Sciatic nerve (tissue), 2 donors: Measurements from ENCODE around the gene UST. TPM values are rescaled to one million over a fixed set of nuclear protein-coding genes. Genes with fewer than 3 reads are reported as not detected.
A peak's percentile ranks its signal among the peaks of the same experiment; 100 is the strongest.
"Not testable (repeated sequence)": the region's sequence is repeated elsewhere in the genome, so short reads cannot be mapped to it uniquely, and the experiment has no call there.

ENCODE experiments used
- ATAC-seq: fragments of 200-7000 bp; cut with Tn5 transposase; one replicate; pipeline ENCODE4 v1.9.1; 2020; ENCODE audit warnings: mild to moderate bottlenecking, moderate library complexity
- DNase-seq: peaks from one replicate; pipeline ENCODE4 v3.0.0-alpha.2; 2020; ENCODE audit warnings: low spot score
- intact Hi-C: fragments of 100-400 bp; cut with DNase I; formaldehyde crosslinking; loops from one replicate; pipeline ENCODE4 v1.14.2; 2022
- total RNA-seq: library from RNA; stranded (reverse); fragmentation: NEBNext Ultra II Directional; extraction: Animal tissue kit (Norgen Biotek cat#: 25700); gene quantifications from one replicate; pipeline ENCODE4 v1.2.1, GENCODE V29; 2021
- donor health status: DM: no; HTN: no; CAD: no.
- donor health status: DM: no; HTN: no; CAD: no.

Gene UST
- total RNA-seq, 1 donor from 2014 or later, result 33.1 TPM

DNA sequence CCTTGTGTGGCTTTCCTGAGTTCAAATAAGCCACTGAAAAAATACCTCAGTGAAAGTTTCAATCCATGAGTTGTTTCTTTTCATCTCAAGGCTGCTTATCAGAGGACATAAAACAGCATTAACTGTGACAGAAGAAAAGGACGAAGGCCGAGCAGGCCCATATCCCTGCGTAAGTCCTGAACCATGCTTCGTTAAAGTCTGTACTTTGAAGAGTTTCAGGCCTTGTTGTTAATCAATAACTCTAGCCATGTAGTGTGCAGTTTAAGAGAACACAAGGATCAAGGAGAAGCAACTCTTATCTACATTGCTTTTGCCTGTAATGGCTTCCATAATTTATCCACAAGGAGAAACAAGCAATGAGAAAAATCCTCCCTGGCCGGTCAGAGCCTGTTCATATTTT is 165.4 kb downstream of the UST start:
- intact Hi-C loops, result no loop called here
- no peak for DNase-seq
- ATAC-seq, result no peak

- DNase-seq (no peak), ATAC-seq (no peak)
- intact Hi-C loops, result no loop called here
These were observed 169.0 kb downstream of the UST start for GRCh38 chr6:148915810-148916209.

DNA sequence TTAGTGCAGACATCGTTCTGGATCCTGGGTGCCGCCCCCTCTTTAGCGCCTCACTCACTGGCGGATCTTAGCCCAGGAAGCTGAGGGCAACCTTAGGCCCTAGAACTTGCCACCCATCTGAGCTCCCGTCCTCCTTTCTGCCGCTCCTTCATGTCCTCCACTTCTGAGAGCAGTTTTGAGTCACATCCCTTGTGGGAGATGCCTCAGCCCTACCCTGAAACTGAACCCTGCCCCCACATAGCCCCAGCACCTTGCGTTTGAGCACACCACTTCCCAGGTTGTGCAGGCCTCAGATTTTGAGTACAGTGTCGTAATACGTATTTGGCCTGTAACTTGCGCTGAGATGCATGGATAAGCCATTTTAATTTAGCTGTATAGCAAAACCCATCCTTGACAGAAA is 169.7 kb downstream of the UST start:
- ATAC-seq, intact Hi-C loops, DNase-seq: not testable (repeated sequence)

- no peak for ATAC-seq
- intact Hi-C loops, result no loop called here
- no peak for DNase-seq
These were observed 177.6 kb downstream of the UST start for GRCh38 chr6:148924226-148925012.

DNA sequence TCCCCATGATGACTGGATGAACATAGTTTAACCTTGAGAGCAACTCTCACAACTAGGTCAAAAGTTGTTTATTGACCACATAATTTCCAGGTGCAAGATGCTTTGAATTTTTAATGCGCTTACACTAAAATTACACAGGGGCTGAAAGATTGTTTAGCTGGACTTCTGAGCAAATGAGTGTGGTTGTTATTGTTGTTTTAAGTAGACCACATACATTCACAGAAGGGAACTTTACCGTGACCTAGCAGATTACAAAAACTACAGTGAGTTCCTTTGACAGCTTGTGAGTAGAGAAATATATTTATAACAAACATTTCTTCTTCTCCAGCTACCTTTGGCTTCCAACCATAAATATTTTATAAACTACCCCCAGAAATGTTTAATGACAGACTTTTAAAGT is 178.9 kb downstream of the UST start:
- DNase-seq (no peak), ATAC-seq (no peak)
- intact Hi-C loops, result no loop called here

DNA sequence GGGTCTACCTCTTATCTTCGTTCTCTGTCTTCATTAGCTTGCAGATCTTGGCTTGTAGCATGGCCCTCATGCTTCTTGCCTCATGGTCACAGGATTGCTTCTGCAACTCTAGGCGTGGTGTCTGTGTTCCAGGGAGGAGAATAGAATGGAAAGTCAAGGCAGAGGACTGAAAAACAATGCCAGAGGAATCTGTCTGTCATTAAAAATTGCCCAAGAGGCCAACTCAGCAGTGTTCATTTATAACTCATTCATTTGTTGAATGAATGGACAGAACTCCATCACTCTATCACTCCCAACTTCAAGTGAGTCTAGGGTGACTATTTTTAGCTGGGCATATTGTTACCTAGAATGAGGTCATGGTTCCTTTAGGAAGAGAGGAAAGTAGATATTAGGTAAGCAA is 179.6 kb downstream of the UST start:
- intact Hi-C loops, result no loop called here
- no peak for DNase-seq
- no peak for ATAC-seq

- ATAC-seq (no peak), DNase-seq (no peak)
These were observed 180.8 kb downstream of the UST start for GRCh38 chr6:148927586-148927985.

DNA sequence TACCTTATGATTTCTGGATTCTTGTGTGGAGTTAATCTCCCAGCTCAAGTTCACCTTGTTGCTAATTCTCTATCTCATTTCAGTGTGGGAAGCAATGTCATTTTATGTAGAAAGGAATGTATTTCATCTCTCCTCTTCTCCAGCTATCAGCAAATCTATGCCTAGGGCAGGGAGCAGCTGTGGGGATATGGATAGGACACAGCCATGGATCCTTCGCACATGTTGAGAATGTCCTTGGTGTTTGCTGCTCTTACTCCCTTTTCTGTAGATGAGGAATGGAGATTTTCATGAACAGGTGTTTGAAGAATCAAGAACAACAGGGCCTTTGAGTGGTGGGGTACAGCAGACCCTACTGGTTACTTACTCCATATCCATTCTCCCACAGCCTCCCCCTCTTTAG is 182.0 kb downstream of the UST start:
- ATAC-seq (no peak), DNase-seq (no peak)
- intact Hi-C loops, result no loop called here

More at GRCh38 chr6:148927586-148927985, 180.8 kb downstream of the UST start:
- intact Hi-C loops, result no loop called here

DNA sequence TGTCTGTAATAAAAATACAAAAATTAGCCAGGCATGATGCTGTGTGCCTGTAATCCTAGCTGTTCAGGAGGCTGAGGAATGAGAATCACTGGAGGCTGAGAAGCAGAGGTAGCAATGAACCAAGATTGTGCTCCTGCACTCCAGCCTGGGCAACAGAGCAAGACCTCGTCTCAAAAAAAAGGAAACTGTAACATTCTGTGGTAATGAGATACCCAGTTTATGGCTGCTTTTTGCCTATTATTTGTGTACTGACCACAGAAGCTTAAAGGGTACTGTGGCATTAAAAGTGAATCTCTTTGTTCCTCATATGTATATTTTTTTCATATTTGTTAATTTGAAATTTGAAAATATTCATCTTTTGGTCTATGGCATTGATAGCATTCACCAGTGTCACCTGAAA is 185.4 kb downstream of the UST start:
- intact Hi-C loops, result no loop called here
- no peak for DNase-seq
- no peak for ATAC-seq

DNA sequence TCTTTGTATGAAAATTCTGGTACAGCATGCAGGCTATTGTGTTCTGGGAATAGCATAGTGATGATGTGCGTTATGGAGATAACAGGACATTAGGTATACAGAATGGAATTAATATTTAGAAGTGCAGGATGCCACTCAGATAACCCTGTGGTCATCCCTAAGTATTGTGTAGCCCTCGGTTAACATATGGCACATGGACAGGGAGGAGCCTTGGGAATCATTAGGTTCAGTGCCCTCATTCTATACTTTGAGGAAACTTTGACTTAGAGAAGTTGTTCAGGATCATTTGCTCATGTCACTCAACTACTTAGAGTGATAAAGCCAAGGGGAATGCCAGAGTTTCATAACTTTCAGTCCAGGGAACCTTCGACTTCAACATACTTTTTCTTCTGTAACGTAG is 185.9 kb downstream of the UST start:
- ATAC-seq (no peak), DNase-seq (no peak)
- intact Hi-C loops, result no loop called here

- ATAC-seq (peak; percentile 71), DNase-seq (no peak)
- intact Hi-C loops, result no loop called here
These were observed 187.7 kb downstream of the UST start for GRCh38 chr6:148934539-148934938.

DNA sequence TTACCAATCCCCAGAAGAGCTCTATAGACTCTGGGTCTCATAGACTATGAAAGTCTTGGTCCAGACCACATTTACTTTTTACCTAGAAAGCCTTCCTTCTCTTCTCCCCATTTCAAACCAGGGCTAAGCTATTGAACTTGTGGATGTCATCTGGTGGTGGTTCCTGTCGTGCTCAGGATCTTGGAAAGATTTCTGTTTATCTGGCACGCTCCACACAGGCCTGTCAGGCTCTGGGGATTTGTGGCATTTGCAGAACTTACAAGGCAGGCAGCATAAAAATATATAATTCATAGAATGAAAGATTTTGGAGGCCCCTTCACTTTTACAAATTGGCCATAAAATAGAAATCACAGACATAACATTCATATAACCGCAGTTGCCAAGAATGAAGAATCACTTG is 188.1 kb downstream of the UST start:
- ATAC-seq (peak; percentile 45), DNase-seq (no peak)

GRCh38 chr6:148935705-148936435 is 189.0 kb downstream of the UST start:
- no peak for DNase-seq
- no peak for ATAC-seq
- intact Hi-C loops, result no loop called here

More for the DNA sequence above, 188.1 kb downstream of the UST start:
- intact Hi-C loops, result no loop called here

DNA sequence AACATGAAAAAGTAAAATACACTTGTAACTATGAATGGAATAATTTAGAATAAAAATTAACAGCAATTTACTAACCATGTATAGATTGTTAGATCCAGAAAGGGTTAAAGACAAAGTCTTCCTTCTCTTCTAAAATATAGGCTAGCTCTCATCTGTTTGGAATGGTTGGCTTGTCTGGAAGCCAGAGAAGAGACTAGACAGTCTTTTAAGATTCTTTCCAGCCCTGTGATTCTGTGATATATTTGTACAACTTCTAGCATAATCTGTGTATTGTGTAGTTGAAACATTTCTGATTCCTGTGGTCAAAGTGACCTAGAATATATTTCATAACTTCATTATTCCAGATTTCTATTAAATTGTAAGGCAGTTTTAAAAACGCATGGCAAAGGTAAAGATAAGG is 196.6 kb downstream of the UST start:
- ATAC-seq, result no peak
- intact Hi-C loops, result loop anchor here (10.0 kb wide), 1 partner anchor 199 kb away; the partner anchor contains the start of gene UST
- no peak for DNase-seq

GRCh38 chr6:148944608-148945007 is 197.8 kb downstream of the UST start:
- intact Hi-C loops, result loop anchor here (10.0 kb wide), 1 partner anchor 200 kb away; the partner anchor contains the start of gene UST
- DNase-seq, result no peak
- no peak for ATAC-seq

GRCh38 chr6:148945301-148946021 is 198.6 kb downstream of the UST start:
- intact Hi-C loops, result loop anchor here (10.0 kb wide), 1 partner anchor 201 kb away; the partner anchor contains the start of gene UST
- DNase-seq (no peak), ATAC-seq (no peak)

DNA sequence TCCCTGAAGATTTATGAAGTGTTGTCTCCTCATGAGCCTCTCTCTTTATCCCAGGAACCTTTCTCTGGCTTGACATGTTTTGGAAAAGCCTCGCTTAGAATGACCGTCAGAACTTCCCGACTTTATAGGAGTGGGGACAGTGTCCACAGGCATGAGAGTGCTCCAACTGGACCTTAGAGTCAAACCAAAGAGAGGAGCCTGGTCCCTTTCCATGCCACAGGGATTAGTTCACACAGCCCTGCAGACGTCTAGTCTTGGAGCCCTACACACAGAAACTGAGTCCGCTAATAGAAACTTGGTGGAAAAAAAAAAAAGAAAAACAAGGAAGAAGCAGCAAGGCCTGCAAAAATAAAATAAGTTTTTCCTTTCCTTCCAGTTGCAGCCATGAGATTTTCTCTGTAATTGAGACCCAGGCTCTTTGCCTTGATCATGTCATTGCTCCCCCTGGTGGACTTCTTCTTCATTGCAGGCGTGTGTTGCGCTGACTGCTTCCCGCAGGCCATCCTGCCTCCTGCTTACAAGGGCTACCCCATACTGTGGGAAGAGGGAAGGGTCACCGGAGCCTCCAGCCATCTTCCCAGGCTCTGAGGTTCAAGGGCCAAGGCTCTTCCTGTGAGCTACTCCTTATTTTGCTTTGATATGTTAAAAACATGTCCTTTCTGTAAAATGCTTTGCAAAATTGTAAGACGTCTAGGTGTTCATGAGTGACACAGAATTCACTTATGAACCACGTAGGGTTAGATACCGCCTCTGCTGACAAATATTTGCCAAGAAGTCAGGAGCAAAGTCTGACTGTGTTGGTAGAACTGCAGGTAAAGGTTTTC is 201.0 kb downstream of the UST start:
- ATAC-seq (peak; percentile 92), DNase-seq (peak; percentile 93)
- intact Hi-C loops, result loop anchor here (10.0 kb wide), 1 partner anchor 203 kb away; the partner anchor contains the start of gene UST

DNA sequence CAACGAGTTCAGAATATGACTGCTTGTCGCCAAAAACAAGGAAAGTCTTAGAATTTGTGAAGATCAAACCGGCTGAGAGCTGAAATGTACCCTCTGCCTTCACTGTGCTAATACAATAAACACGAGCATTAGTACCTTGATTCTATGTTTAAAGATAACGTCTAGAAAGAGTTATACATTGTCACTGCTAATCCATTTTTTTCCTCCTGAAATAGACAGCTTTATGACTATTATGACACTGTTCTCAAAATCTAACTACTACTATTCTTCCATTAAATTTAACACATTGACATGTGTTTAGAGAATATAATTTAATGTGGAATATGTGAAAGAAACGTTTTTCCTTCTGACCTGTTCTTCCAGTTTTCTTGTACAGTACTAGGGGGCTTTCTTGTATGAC is 204.8 kb downstream of the UST start:
- no peak for ATAC-seq
- intact Hi-C loops, result no loop called here
- DNase-seq, result no peak
